K562 (cell line): Measurements from ENCODE around the gene YTHDF1. TPM values are rescaled to one million over a fixed set of nuclear protein-coding genes. Genes with fewer than 3 reads are reported as not detected.

Experiments used
- ATAC-seq: fragments of 200-7000 bp; cut with Tn5 transposase; 3 replicates; pipeline ENCODE4 v1.9.1; 2020; ENCODE audit warnings: moderate library complexity
- BruUV-seq: library from RNA; stranded (reverse); fragments of 400-500 nt; replicated peaks from 2 replicates; lab custom pipeline; 2021; lab: Mats Ljungman, UMichigan
- CTCF ChIA-PET: fragments of 300-600 bp; formaldehyde crosslinking; extraction: SDS; loops from one replicate; lab custom pipeline; 2021; ENCODE audit warnings: low intra/inter-chr PET ratio; lab: Yijun Ruan, JAX
- POLR2A ChIA-PET: fragments of 300-600, 350-650 bp; sonication (Branson Sonifier 250); formaldehyde crosslinking; extraction: SDS; loops from one replicate; lab custom pipeline; 2021; ENCODE audit warnings: antibody characterized with exemption, inconsistent platforms; lab: Yijun Ruan, JAX
- DNase-seq, 4 experiments: peaks; one replicate each; pipeline versions ENCODE4 v3.0.0 to v3.0.0-alpha.2; 2011 to 2018; ENCODE audit warnings: low spot score in 3 of 4, mixed read lengths in 3 of 4; ENCODE audit errors: extremely low read depth in 1 of 4
- FAIRE-seq: peaks from 2 replicates; lab custom pipeline; 2011; peaks lifted over from hg19 to GRCh38; lab: Jason Lieb, UNC
- H2AFZ ChIP-seq: 2 replicates; pipeline ENCODE4 v1.6.0; 2011; ENCODE audit warnings: low read depth, low read length, control low read depth, inconsistent platforms
- H3K27ac ChIP-seq: fragments of 200-600 bp; 3 replicates; pipeline ENCODE4 v1.8.0; 2011; ENCODE audit warnings: low read depth, mild to moderate bottlenecking, control low read depth, inconsistent platforms, low read length, moderate library complexity, mixed read lengths; ENCODE audit errors: extremely low read depth
- H3K27me3 ChIP-seq, 2 experiments: fragments of 300-600 bp in 1 of 2; 2 replicates in 1 of 2; 3 replicates in 1 of 2; pipeline versions ENCODE4 v1.6.0 to v1.8.0; 2011; ENCODE audit warnings: inconsistent platforms in 2 of 2, low read length in 2 of 2, mild to moderate bottlenecking in 1 of 2, mixed read lengths in 1 of 2, moderate library complexity in 1 of 2; ENCODE audit not compliant: control insufficient read depth in 2 of 2, insufficient read depth in 2 of 2
- H3K36me3 ChIP-seq: fragments of 300-600 bp; 3 replicates; pipeline ENCODE4 v1.8.0; 2011; ENCODE audit warnings: mild to moderate bottlenecking, low read length, inconsistent platforms; ENCODE audit not compliant: control insufficient read depth, insufficient read depth
- H3K4me1 ChIP-seq, 2 experiments: fragments of 200-600 bp in 1 of 2; replicated peaks in 1 of 2; 2 replicates in 1 of 2; 3 replicates in 1 of 2; pipeline versions ENCODE4 v1.5.1 to v1.8.0; 2011; ENCODE audit warnings: inconsistent platforms in 2 of 2, low read length in 2 of 2, mild to moderate bottlenecking in 1 of 2, mixed read lengths in 1 of 2, moderate library complexity in 1 of 2; ENCODE audit not compliant: control insufficient read depth in 2 of 2, insufficient read depth in 2 of 2
- H3K4me2 ChIP-seq: 2 replicates; pipeline ENCODE4 v1.6.1; 2011; ENCODE audit warnings: low read length, control low read depth, inconsistent platforms, mixed read lengths; ENCODE audit not compliant: insufficient read depth
- H3K4me3 ChIP-seq: fragments of 200-600 bp; sonication (generic), shearing (Covaris generic); 2 replicates; pipeline ENCODE4 v1.5.1; 2016; ENCODE audit warnings: control low read depth, inconsistent platforms
- H3K79me2 ChIP-seq: fragments of 200-600 bp; 3 replicates; pipeline ENCODE4 v1.8.0; 2011; ENCODE audit warnings: low read length, inconsistent platforms; ENCODE audit not compliant: control insufficient read depth, insufficient read depth
- H3K9ac ChIP-seq, 2 experiments: 2 replicates each; pipeline versions ENCODE4 v1.6.0 to v1.6.1; 2011; ENCODE audit warnings: low read depth in 2 of 2, low read length in 2 of 2, control low read depth in 1 of 2, inconsistent platforms in 1 of 2, mild to moderate bottlenecking in 1 of 2, mixed read lengths in 1 of 2; ENCODE audit not compliant: insufficient read depth in 1 of 2
- H3K9me1 ChIP-seq: one replicate; pipeline ENCODE4 v1.6.0; 2011; ENCODE audit warnings: inconsistent platforms, mild to moderate bottlenecking, low read length, moderate library complexity; ENCODE audit not compliant: control insufficient read depth, insufficient read depth
- H3K9me3 ChIP-seq: replicated peaks from 2 replicates; pipeline ENCODE4 v1.5.1; 2011; ENCODE audit warnings: low read depth, low read length, inconsistent platforms; ENCODE audit not compliant: control insufficient read depth, insufficient read depth
- H4K20me1 ChIP-seq: replicated peaks from 2 replicates; pipeline ENCODE4 v1.6.1; 2011; ENCODE audit warnings: low read length, inconsistent platforms, mixed read lengths; ENCODE audit not compliant: control insufficient read depth, insufficient read depth
- CTBP1 ChIP-seq: fragments of 450-650 bp; IDR thresholded peaks from 2 replicates; pipeline ENCODE4 v1.6.1; 2016; ENCODE audit warnings: borderline replicate concordance
- DMBX1 ChIP-seq: fragments of 250-450 bp; sonication (Bioruptor Pico); IDR thresholded peaks from 2 replicates; pipeline ENCODE4 v1.8.0; 2022; ENCODE audit warnings: inconsistent platforms, mild to moderate bottlenecking, moderate library complexity, borderline replicate concordance
- FOXA1 ChIP-seq: fragments of 450-650 bp; IDR thresholded peaks from 2 replicates; pipeline ENCODE4 v1.6.1; 2016; ENCODE audit warnings: mild to moderate bottlenecking, borderline replicate concordance
- KAT2B ChIP-seq: IDR thresholded peaks from one replicate; pipeline ENCODE4 v1.6.1; 2012; ENCODE audit warnings: low read depth, mild to moderate bottlenecking, control low read depth, inconsistent platforms, low read length, moderate library complexity
- NEUROD1 ChIP-seq: fragments of 150-350 bp; IDR thresholded peaks from 2 replicates; pipeline ENCODE4 v1.6.1; 2014; ENCODE audit warnings: borderline replicate concordance, low read length, low read depth; ENCODE audit not compliant: partially characterized antibody
- NUFIP1 ChIP-seq: fragments of 450-650 bp; IDR thresholded peaks from 2 replicates; pipeline ENCODE4 v1.6.1; 2018; ENCODE audit not compliant: partially characterized antibody
- PCBP1 ChIP-seq: fragments of 200-400 bp; formaldehyde crosslinking; IDR thresholded peaks from 2 replicates; pipeline ENCODE4 v1.6.1; 2018; ENCODE audit warnings: mild to moderate bottlenecking, low read depth, low read length; ENCODE audit not compliant: poor library complexity, severe bottlenecking
- POLR2A ChIP-seq: fragments of 450-650 bp; conservative IDR thresholded peaks from 2 replicates; pipeline ENCODE4 v1.6.1; 2016
- RBFOX2 ChIP-seq: fragments of 200-400 bp; formaldehyde crosslinking; IDR thresholded peaks from 2 replicates; pipeline ENCODE4 v1.6.1; 2017; ENCODE audit warnings: low read depth, mild to moderate bottlenecking, low read length, moderate library complexity
- SMAD2 ChIP-seq: fragments of 150-350 bp; IDR thresholded peaks from 2 replicates; pipeline ENCODE4 v1.6.1; 2014; ENCODE audit warnings: low read depth, mild to moderate bottlenecking, low read length
- SMARCB1 ChIP-seq: IDR thresholded peaks from 2 replicates; pipeline ENCODE4 v1.6.1; 2011; ENCODE audit warnings: improper control_type of control experiment, low read depth; ENCODE audit not compliant: insufficient read length
- TBP ChIP-seq: optimal IDR thresholded peaks from 2 replicates; pipeline ENCODE3; 2011; ENCODE audit warnings: low read depth, low read length, improper control_type of control experiment
- ZBTB8A ChIP-seq: fragments of 450-650 bp; IDR thresholded peaks from 2 replicates; pipeline ENCODE4 v1.6.1; 2018; ENCODE audit warnings: mild to moderate bottlenecking, moderate library complexity; ENCODE audit not compliant: partially characterized antibody
- ZNF239 ChIP-seq: fragments of 250-450 bp; sonication (Bioruptor Pico); IDR thresholded peaks from 2 replicates; pipeline ENCODE4 v1.4.0; 2020; ENCODE audit warnings: mild to moderate bottlenecking
- ZNF584 ChIP-seq: fragments of 200-800 bp; sonication (Bioruptor generic); IDR thresholded peaks from 2 replicates; pipeline ENCODE4 v1.6.1; 2016; ENCODE audit warnings: low read depth, mild to moderate bottlenecking, missing genetic modification characterization, missing compliant biosample characterization
- ZNF644 ChIP-seq: fragments of 200-800 bp; sonication (Bioruptor generic); IDR thresholded peaks from 2 replicates; pipeline ENCODE4 v1.6.1; 2016; ENCODE audit warnings: low read depth, missing genetic modification characterization, missing compliant biosample characterization
- ZSCAN29 ChIP-seq: fragments of 450-650 bp; IDR thresholded peaks from 2 replicates; pipeline ENCODE4 v1.6.1; 2017
- WGBS: fragments of 100-300 bp; shearing (Covaris generic); methylation state at CpG from one replicate; pipeline ENCODE4 v1.1.6; 2016; ENCODE audit warnings: low coverage, mixed read lengths; ENCODE audit not compliant: insufficient coverage; ENCODE audit errors: missing lambda C conversion rate; 5-methylcytosine and 5-hydroxymethylcytosine counted together
- in situ Hi-C: fragments of 300-500 bp; cut with MboI; formaldehyde crosslinking; loops from 4 replicates; pipeline ENCODE4 v1.15.0; 2018; ENCODE audit warnings: inconsistent platforms, mixed read lengths
- intact Hi-C: fragments of 100-400 bp; cut with micrococcal nuclease; formaldehyde crosslinking; loops from 2 replicates; pipeline ENCODE4 v1.14.2; 2022
- polyA plus RNA-seq, 8 experiments: library from polyadenylated mRNA; depleted of rRNA in 4 of 8; stranded (reverse) in 5 of 8; unstranded in 3 of 8; fragments of >200 nt; fragmentation: Nextera tagmentation in 2 of 8; fragmentation: Illumina TruSeq in 1 of 8; extraction: Ambion mirVana in 2 of 8; extraction: Trizol in 1 of 8; gene quantifications; 2 replicates each; pipeline versions ENCODE4 v1.2.1 to v1.2.3, GENCODE V29; 2011 to 2014; ENCODE audit warnings: inconsistent platforms in 1 of 8, missing spikeins in 1 of 8
- total RNA-seq, 7 experiments: library from RNA; depleted of rRNA in 6 of 7; stranded (reverse); fragments of >200 nt in 6 of 7; fragmentation: Illumina TruSeq in 2 of 7; extraction: Trizol in 2 of 7; gene quantifications; 2 replicates each; pipeline versions ENCODE4 v1.2.1 to v1.2.3, GENCODE V29; 2011 to 2021; ENCODE audit warnings: low replicate concordance in 1 of 7
- TF ChIP-seq, protein P1 (sequence below): fragments of 450-650 bp; IDR thresholded peaks from 2 replicates; pipeline ENCODE4 v1.6.1; 2016; ENCODE audit warnings: missing biosample characterization, missing genetic modification characterization

Gene YTHDF1
- total and polyA plus RNA-seq, 9 of the 15 experiments (the other 6 are each of a cell fraction or from before 2014, with no cell fraction given): 10.1 to 42.4 (median 27.8) TPM

DNA sequence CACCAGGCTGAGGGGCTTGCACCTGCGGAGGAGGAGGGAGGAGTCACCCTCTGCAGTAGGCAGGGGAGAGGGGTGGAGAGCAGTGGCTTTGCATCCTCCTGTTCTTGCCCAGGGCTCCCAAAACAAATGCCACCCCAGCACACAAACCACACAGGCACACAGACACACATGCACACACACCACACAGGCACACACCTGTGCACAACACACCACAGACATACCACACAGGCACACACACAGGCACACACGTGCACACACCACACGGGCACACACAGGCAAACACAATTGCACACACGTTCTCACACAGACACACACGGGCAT lies 26.6 kb downstream of the YTHDF1 start:
- ATAC-seq (no peak), FAIRE-seq (no peak), DNase-seq (no peak)
- POLR2A ChIA-PET: no interaction called here
- CTCF ChIA-PET: no interaction called here
- H3K79me2 ChIP-seq: no peaks in the 10 kb centered on the region
- no peaks in the 10 kb centered on the region for H3K9me1 ChIP-seq
- H2AFZ ChIP-seq: no peak overlapping the region
- intact Hi-C loops: no loop called here
- H3K4me2 ChIP-seq: no peak overlapping the region
- BruUV-seq: no TSS peak
- peaks cover 0 to 10% of the 10 kb centered on the region in 2 experiments; a peak in 1 of 5 replicates for H3K4me1 ChIP-seq
- H3K27ac ChIP-seq: no peak overlapping the region
- in situ Hi-C loops: no loop called here
- H3K9me3 ChIP-seq: peaks cover 15% of the 10 kb centered on the region
- no peak overlapping the region for H3K9ac ChIP-seq
- H4K20me1 ChIP-seq: peaks cover 15% of the 10 kb centered on the region; the same call in 1 of the 2 replicates
- peaks cover 0 to 5% of the 10 kb centered on the region in 2 experiments; a peak in 1 of 5 replicates for H3K27me3 ChIP-seq
- H3K36me3 ChIP-seq: no peaks in the 10 kb centered on the region
- no peak for TF ChIP-seq NEUROD1
- no peak for TF ChIP-seq TBP
- TF ChIP-seq ZNF239 (CRISPR knock-in tag): no peak
- TF ChIP-seq DMBX1: no peak
- WGBS: 0% methylated on average over 4 of the region's 5 CpGs
- H3K4me3 ChIP-seq: no peak overlapping the region

DNA sequence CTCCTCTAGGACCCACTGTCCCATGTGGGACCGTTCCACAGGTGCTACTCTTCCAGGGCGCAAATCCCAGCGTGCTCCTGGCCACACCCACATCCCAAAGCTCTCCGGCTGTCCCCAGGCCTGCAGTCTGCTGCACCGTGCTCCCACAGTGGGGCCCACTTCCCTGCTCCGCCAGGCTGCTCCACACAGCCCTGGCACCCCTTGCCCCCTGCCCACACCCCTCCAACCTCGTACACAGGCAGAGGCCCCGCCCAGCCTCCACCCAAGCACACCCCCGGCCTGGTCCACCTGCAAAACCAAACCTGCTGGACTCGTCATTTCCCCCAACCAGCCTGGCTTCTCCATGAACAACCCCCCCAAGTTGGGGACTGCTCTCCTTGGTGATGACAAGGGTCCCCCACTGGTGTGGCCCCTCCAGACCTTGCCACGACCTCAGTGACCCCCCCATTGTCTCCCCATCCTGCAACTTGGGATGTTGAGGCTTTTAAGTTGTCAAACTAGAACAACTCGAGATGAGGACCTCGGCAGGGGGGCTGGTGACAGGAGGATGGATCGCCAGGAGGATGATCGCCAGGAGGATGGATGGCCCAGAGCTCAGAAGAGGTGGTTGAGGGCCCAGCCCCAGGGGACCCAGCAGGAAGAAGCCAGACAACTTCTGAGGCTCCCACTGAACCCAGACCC lies 27.1 kb downstream of the YTHDF1 start:
- no peak overlapping the region for H3K9ac ChIP-seq
- peaks cover 0 to 10% of the 10 kb centered on the region in 2 experiments; a peak in 1 of 5 replicates for H3K4me1 ChIP-seq
- H3K36me3 ChIP-seq: no peaks in the 10 kb centered on the region
- no peak overlapping the region for H3K27ac ChIP-seq
- BruUV-seq: no TSS peak
- no peak for ATAC-seq
- no peaks in the 10 kb centered on the region for H3K79me2 ChIP-seq
- peaks cover 15% of the 10 kb centered on the region; the same call in 1 of the 2 replicates for H4K20me1 ChIP-seq
- DNase-seq: no peak
- H3K4me2 ChIP-seq: no peak overlapping the region
- H2AFZ ChIP-seq: no peak overlapping the region
- intact Hi-C loops: no loop called here
- in situ Hi-C loops: no loop called here
- no peak overlapping the region for H3K4me3 ChIP-seq
- no peak for FAIRE-seq
- H3K9me1 ChIP-seq: no peaks in the 10 kb centered on the region
- 7% methylated on average over 14 of the region's 15 CpGs for WGBS
- POLR2A ChIA-PET: no interaction called here
- CTCF ChIA-PET: no interaction called here
- peaks cover 0 to 5% of the 10 kb centered on the region in 2 experiments; a peak in 1 of 5 replicates for H3K27me3 ChIP-seq
- H3K9me3 ChIP-seq: peaks cover 15% of the 10 kb centered on the region
- no peak for TF ChIP-seq KAT2B
- TF ChIP-seq POLR2A: no peak
- TF ChIP-seq FOXA1: no peak
- no peak for TF ChIP-seq PCBP1
- no peak for TF ChIP-seq CTBP1
- no peak for TF ChIP-seq RBFOX2
- TF ChIP-seq ZSCAN29: no peak
- no peak for TF ChIP-seq ZBTB8A
- no peak for TF ChIP-seq ZNF644 (tag)
- TF ChIP-seq NUFIP1: no peak
- TF ChIP-seq, protein P1, sequence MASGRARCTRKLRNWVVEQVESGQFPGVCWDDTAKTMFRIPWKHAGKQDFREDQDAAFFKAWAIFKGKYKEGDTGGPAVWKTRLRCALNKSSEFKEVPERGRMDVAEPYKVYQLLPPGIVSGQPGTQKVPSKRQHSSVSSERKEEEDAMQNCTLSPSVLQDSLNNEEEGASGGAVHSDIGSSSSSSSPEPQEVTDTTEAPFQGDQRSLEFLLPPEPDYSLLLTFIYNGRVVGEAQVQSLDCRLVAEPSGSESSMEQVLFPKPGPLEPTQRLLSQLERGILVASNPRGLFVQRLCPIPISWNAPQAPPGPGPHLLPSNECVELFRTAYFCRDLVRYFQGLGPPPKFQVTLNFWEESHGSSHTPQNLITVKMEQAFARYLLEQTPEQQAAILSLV (tag): no peak
- TF ChIP-seq ZNF584 (CRISPR knock-in tag): no peak
- no peak for TF ChIP-seq SMAD2
- TF ChIP-seq SMARCB1: no peak
